GM19397 (cell line): Measurements from ENCODE around the gene ASIC3.

ENCODE experiments used
- ATAC-seq: cut with Tn5 transposase; IDR thresholded peaks from one replicate; pipeline ENCODE4 v1.9.1; 2021; ENCODE audit warnings: mild to moderate bottlenecking, moderate library complexity; ENCODE audit not compliant: unreplicated experiment

Gene ASIC3

GRCh38 chr7:151069841-151070573, 21.7 kb downstream of the ASIC3 start:
- no peak for ATAC-seq

- no peak for ATAC-seq
Measured at GRCh38 chr7:151070574-151070960, 22.2 kb downstream of the ASIC3 start.

- ATAC-seq = no peak
Measured at GRCh38 chr7:151071032-151071866, 22.9 kb downstream of the ASIC3 start.

- no peak for ATAC-seq
Measured at GRCh38 chr7:151073990-151074389, 25.7 kb downstream of the ASIC3 start.

GRCh38 chr7:151074817-151075661, 26.7 kb downstream of the ASIC3 start:
- no peak for ATAC-seq

GRCh38 chr7:151075662-151075971, 27.3 kb downstream of the ASIC3 start:
- ATAC-seq = no peak

- ATAC-seq = no peak
Measured at GRCh38 chr7:151075978-151076426, 27.7 kb downstream of the ASIC3 start.

GRCh38 chr7:151076863-151077704, 28.8 kb downstream of the ASIC3 start:
- no peak for ATAC-seq

GRCh38 chr7:151077705-151078232, 29.4 kb downstream of the ASIC3 start:
- ATAC-seq = no peak

GRCh38 chr7:151078233-151079040, 30.1 kb downstream of the ASIC3 start:
- no peak for ATAC-seq

- ATAC-seq = no peak
Measured at GRCh38 chr7:151079199-151079910, 31.0 kb downstream of the ASIC3 start.

GRCh38 chr7:151080067-151080521, 31.8 kb downstream of the ASIC3 start:
- ATAC-seq = peak; percentile 4

GRCh38 chr7:151080522-151081169, 32.3 kb downstream of the ASIC3 start, which contains the start of gene FASTK:
FASTK (minus strand) TSS chr7:151080809; CDS start chr7:151080766, 43 bp downstream.
- peak; percentile 70 for ATAC-seq

- no peak for ATAC-seq
Measured at GRCh38 chr7:151081170-151082101, 33.1 kb downstream of the ASIC3 start.

GRCh38 chr7:151082141-151083070, 34.1 kb downstream of the ASIC3 start:
- no peak for ATAC-seq
